GM23338 (cell line): ENCODE measurements around the gene TUBB1. TPM values are rescaled to one million over a fixed set of nuclear protein-coding genes. Genes with fewer than 3 reads are reported as not detected.

Experiments
- ATAC-seq: fragments of 200-7000 bp; cut with Tn5 transposase; 3 replicates; pipeline ENCODE4 v1.9.1; 2020
- DNase-seq: peaks from one replicate; pipeline ENCODE4 v3.0.0-alpha.2; 2015; ENCODE audit warnings: low spot score
- H2AFZ ChIP-seq: fragments of 200-600 bp; sonication (generic); 2 replicates; pipeline ENCODE4 v1.8.0; 2016; ENCODE audit warnings: antibody characterized with exemption, mild to moderate bottlenecking, moderate library complexity
- H3F3A ChIP-seq: fragments of 200-600 bp; sonication (generic); replicated peaks from 2 replicates; pipeline ENCODE4 v1.8.0; 2017; ENCODE audit warnings: antibody characterized with exemption, mixed run types, low read depth
- H3K27ac ChIP-seq: fragments of 200-600 bp; sonication (generic); 2 replicates; pipeline ENCODE4 v1.6.1; 2016; ENCODE audit warnings: low read depth
- H3K27me3 ChIP-seq: fragments of 200-600 bp; sonication (generic); 2 replicates; pipeline ENCODE4 v1.8.0; 2016; ENCODE audit warnings: mild to moderate bottlenecking, mixed run types, moderate library complexity; ENCODE audit not compliant: insufficient read depth
- H3K36me3 ChIP-seq: fragments of 200-600 bp; sonication (generic); 2 replicates; pipeline ENCODE4 v1.8.0; 2016; ENCODE audit warnings: mild to moderate bottlenecking; ENCODE audit not compliant: insufficient read depth
- H3K4me1 ChIP-seq: fragments of 200-600 bp; sonication (generic); 2 replicates; pipeline ENCODE4 v1.8.0; 2016; ENCODE audit warnings: mild to moderate bottlenecking, moderate library complexity; ENCODE audit not compliant: insufficient read depth
- H3K4me2 ChIP-seq: fragments of 200-600 bp; sonication (generic); 2 replicates; pipeline ENCODE4 v1.7.1; 2017; ENCODE audit warnings: mixed run types
- H3K4me3 ChIP-seq: fragments of 200-600 bp; sonication (generic); 2 replicates; pipeline ENCODE4 v1.6.1; 2016; ENCODE audit warnings: mixed run types
- H3K79me2 ChIP-seq: fragments of 200-600 bp; sonication (generic); replicated peaks from 2 replicates; pipeline ENCODE4 v1.8.0; 2017; ENCODE audit warnings: mild to moderate bottlenecking; ENCODE audit not compliant: insufficient read depth
- H3K9me2 ChIP-seq: fragments of 200-600 bp; sonication (generic); 2 replicates; pipeline ENCODE4 v1.8.0; 2017; ENCODE audit not compliant: insufficient read depth
- H4K20me1 ChIP-seq: fragments of 200-600 bp; sonication (generic); replicated peaks from 2 replicates; pipeline ENCODE4 v1.8.0; 2017; ENCODE audit warnings: mild to moderate bottlenecking; ENCODE audit not compliant: insufficient read depth
- H3K27ac Mint-ChIP-seq: 2 replicates; pipeline ENCODE4 v1.8.0; 2020; ENCODE audit warnings: inconsistent platforms, mild to moderate bottlenecking, moderate library complexity, mixed read lengths
- H3K27me3 Mint-ChIP-seq: 3 replicates; pipeline ENCODE4 v1.8.0; 2022; ENCODE audit warnings: low read depth, mild to moderate bottlenecking, moderate library complexity, mixed read lengths, inconsistent platforms; ENCODE audit not compliant: insufficient read depth, poor library complexity
- H3K36me3 Mint-ChIP-seq: 3 replicates; pipeline ENCODE4 v1.8.0; 2021; ENCODE audit warnings: low read depth, mild to moderate bottlenecking, inconsistent platforms, moderate library complexity, mixed read lengths
- H3K4me1 Mint-ChIP-seq: 3 replicates; pipeline ENCODE4 v1.8.0; 2020; ENCODE audit warnings: mild to moderate bottlenecking, inconsistent platforms, mixed read lengths
- H3K4me3 Mint-ChIP-seq: 3 replicates; pipeline ENCODE4 v1.8.0; 2021; ENCODE audit warnings: moderate library complexity, mild to moderate bottlenecking, inconsistent platforms, mixed read lengths
- H3K9me3 Mint-ChIP-seq: 3 replicates; pipeline ENCODE4 v1.8.0; 2020; ENCODE audit warnings: moderate library complexity, mild to moderate bottlenecking, inconsistent platforms, mixed read lengths
- CTCF ChIP-seq, 2 experiments: fragments of 200-600 bp in 1 of 2; sonication (generic) in 1 of 2; conservative IDR thresholded peaks; 2 replicates each; pipeline versions ENCODE4 v1.5.1 to v1.6.1; 2016 to 2017; ENCODE audit warnings: antibody characterized with exemption in 2 of 2, low read depth in 2 of 2, mild to moderate bottlenecking in 2 of 2, moderate library complexity in 1 of 2
- ETS1 ChIP-seq: IDR thresholded peaks from 2 replicates; pipeline ENCODE4 v1.6.1; 2016; ENCODE audit warnings: antibody characterized with exemption
- EZH2 ChIP-seq: fragments of 200-600 bp; sonication (generic); IDR thresholded peaks from one replicate; pipeline ENCODE4 v1.8.0; 2017; ENCODE audit warnings: antibody characterized with exemption, mild to moderate bottlenecking, low read depth; ENCODE audit not compliant: unreplicated experiment
- EZH2phosphoT487 ChIP-seq: fragments of 200-600 bp; sonication (generic); IDR thresholded peaks from one replicate; pipeline ENCODE4 v1.8.1; 2018; ENCODE audit warnings: antibody characterized with exemption; ENCODE audit not compliant: unreplicated experiment
- JUNB ChIP-seq: IDR thresholded peaks from one replicate; pipeline ENCODE4 v1.6.1; 2016; ENCODE audit warnings: antibody characterized with exemption; ENCODE audit not compliant: unreplicated experiment
- NANOG ChIP-seq: IDR thresholded peaks from 2 replicates; pipeline ENCODE4 v1.6.1; 2016; ENCODE audit warnings: antibody characterized with exemption, borderline replicate concordance
- POLR2AphosphoS5 ChIP-seq: IDR thresholded peaks from 2 replicates; pipeline ENCODE4 v1.6.1; 2016; ENCODE audit warnings: antibody characterized with exemption, low read depth
- REST ChIP-seq: IDR thresholded peaks from one replicate; pipeline ENCODE4 v1.6.1; 2018; ENCODE audit warnings: antibody characterized with exemption; ENCODE audit not compliant: unreplicated experiment
- ZNF114 ChIP-seq: fragments of 250-450 bp; sonication (Bioruptor Pico); IDR thresholded peaks from 2 replicates; pipeline ENCODE4 v1.5.0; 2020; ENCODE audit warnings: mild to moderate bottlenecking, moderate library complexity
- ZNF331 ChIP-seq: fragments of 250-450 bp; sonication (Bioruptor Pico); IDR thresholded peaks from 2 replicates; pipeline ENCODE4 v1.5.0; 2020; ENCODE audit warnings: low read depth, mild to moderate bottlenecking, moderate library complexity
- ZNF462 ChIP-seq: fragments of 250-450 bp; sonication (Bioruptor Pico); IDR thresholded peaks from 2 replicates; pipeline ENCODE4 v1.5.0; 2020; ENCODE audit warnings: mild to moderate bottlenecking, moderate library complexity
- polyA plus RNA-seq: library from polyadenylated mRNA; unstranded; fragments of >200 nt; fragmentation: Nextera tagmentation; extraction: Ambion mirVana; gene quantifications from 2 replicates; pipeline ENCODE4 v1.2.1, GENCODE V29; 2016
- total RNA-seq: library from RNA; depleted of rRNA; stranded (reverse); fragments of >200 nt; shearing (Covaris generic); gene quantifications from 2 replicates; pipeline ENCODE4 v1.2.3, GENCODE V29; 2014

Gene TUBB1
- total and polyA plus RNA-seq, 2 experiments from 2014 or later, result not detected

GRCh38 chr20:59033616-59034165 lies 14.5 kb downstream of the TUBB1 start (continued):
- TF ChIP-seq POLR2AphosphoS5 (no peak), JUNB (no peak), EZH2 (no peak), CTCF (conservative IDR thresholded peaks at IDR 0.05; ENCODE audit: low read depth in 2 of 2) (no peak)

GRCh38 chr20:59035381-59035780 lies 16.2 kb downstream of the TUBB1 start:
- Histone ChIP-seq H2AFZ (no peak overlapping the region), H3K79me2 (peaks cover 51% of the 10 kb centered on the region), H3K36me3 (peaks cover 40% of the 10 kb centered on the region), H3K27ac (no peak overlapping the region), H3K27me3 (0 out of 2 replicates have a peak, but pooled peaks cover 4% of the 10 kb centered on the region), H3K4me3 (no peak overlapping the region), H3K4me2 (no peak overlapping the region), H3F3A (0 out of 2 replicates have a peak, but pooled peaks cover 3% of the 10 kb centered on the region), H3K9me2 (no peaks in the 10 kb centered on the region), H4K20me1 (peaks cover 21% of the 10 kb centered on the region; the same call in 1 of the 2 replicates), H3K4me1 (peaks cover 13% of the 10 kb centered on the region)
- Mint-ChIP-seq H3K4me1 (peaks cover 10% of the 10 kb centered on the region; the same call in 2 of the 3 replicates), H3K9me3 (no peaks in the 10 kb centered on the region), H3K36me3 (peaks cover 51% of the 10 kb centered on the region), H3K27ac (no peak overlapping the region), H3K27me3 (peaks cover 7% of the 10 kb centered on the region), H3K4me3 (no peak overlapping the region)
- TF ChIP-seq POLR2AphosphoS5 (no peak), EZH2phosphoT487 (no peak), ZNF331 (no peak), EZH2 (no peak), ETS1 (no peak), NANOG (no peak), ZNF462 (no peak), ZNF114 (no peak), REST (no peak)
- ATAC-seq, result no peak
- DNase-seq, result no peak
